ENCODE measurements around the gene TRIM44. TPM values are rescaled to one million over a fixed set of nuclear protein-coding genes. Genes with fewer than 3 reads are reported as not detected.

Gene TRIM44
- total RNA-seq, 1 donor: 16.8 TPM

GRCh38 chr11:35655856-35656255 lies 6.7 kb upstream of the TRIM44 start:
- TF ChIP-seq CTCF (IDR thresholded peaks at IDR 0.05; ENCODE audit: insufficient read depth, low read depth, low read length): no peak
- no peak for DNase-seq (ENCODE audit: low read depth)
- no peak overlapping the region for H3K4me3 ChIP-seq (ENCODE audit: low read depth, low read length)

GRCh38 chr11:35658020-35658948 lies 4.3 kb upstream of the TRIM44 start:
- no peak overlapping the region for H3K4me3 ChIP-seq (ENCODE audit: low read depth, low read length)
- no peak for TF ChIP-seq CTCF (IDR thresholded peaks at IDR 0.05; ENCODE audit: insufficient read depth, low read depth, low read length)
- DNase-seq (ENCODE audit: low read depth): no peak

- TF ChIP-seq CTCF (IDR thresholded peaks at IDR 0.05; ENCODE audit: insufficient read depth, low read depth, low read length): no peak
Observed at GRCh38 chr11:35661534-35661933, 1.0 kb upstream of the TRIM44 start.

GRCh38 chr11:35662061-35662648 lies 420 bp upstream of the TRIM44 start:
- no peak for DNase-seq (ENCODE audit: low read depth)
- H3K4me3 ChIP-seq (ENCODE audit: low read depth, low read length): peak overlapping the region; percentile 83
- no peak for TF ChIP-seq CTCF (IDR thresholded peaks at IDR 0.05; ENCODE audit: insufficient read depth, low read depth, low read length)

More at GRCh38 chr11:35661534-35661933, 1.0 kb upstream of the TRIM44 start:
- DNase-seq (ENCODE audit: low read depth): no peak
- H3K4me3 ChIP-seq (ENCODE audit: low read depth, low read length): peak overlapping the region; percentile 83

GRCh38 chr11:35663408-35663702 lies 780 bp downstream of the TRIM44 start:
- H3K4me3 ChIP-seq (ENCODE audit: low read depth, low read length): peak overlapping the region; percentile 83
- no peak for TF ChIP-seq CTCF (IDR thresholded peaks at IDR 0.05; ENCODE audit: insufficient read depth, low read depth, low read length)
- no peak for DNase-seq (ENCODE audit: low read depth)

- TF ChIP-seq CTCF (IDR thresholded peaks at IDR 0.05; ENCODE audit: insufficient read depth, low read depth, low read length): no peak
- no peak overlapping the region for H3K4me3 ChIP-seq (ENCODE audit: low read depth, low read length)
- DNase-seq (ENCODE audit: low read depth): no peak
Observed at GRCh38 chr11:35664977-35665441, 2.4 kb downstream of the TRIM44 start.
